HepG2 (cell line): ENCODE data around the gene CHKB. TPM values are rescaled to one million over a fixed set of nuclear protein-coding genes. Genes with fewer than 3 reads are reported as not detected.

Source experiments
- BCL3 ChIP-seq: sonication (generic); formaldehyde crosslinking; IDR thresholded peaks from 2 replicates; pipeline ENCODE4 v1.5.1; 2020; ENCODE audit warnings: mild to moderate bottlenecking, missing genetic modification reagents, moderate library complexity
- DMAP1 ChIP-seq: IDR thresholded peaks from 2 replicates; pipeline ENCODE4 v1.6.1; 2016
- DMTF1 ChIP-seq: sonication (generic); formaldehyde crosslinking; IDR thresholded peaks from 2 replicates; pipeline ENCODE4 v1.4.0; 2020; ENCODE audit warnings: mild to moderate bottlenecking, missing genetic modification reagents
- ERF ChIP-seq: IDR thresholded peaks from 2 replicates; pipeline ENCODE4 v1.6.1; 2018; ENCODE audit warnings: missing biosample characterization, missing genetic modification reagents
- FOXP1 ChIP-seq, 2 experiments: fragments of 450-650 bp in 1 of 2; IDR thresholded peaks; 2 replicates each; pipeline ENCODE4 v1.6.1; 2017 to 2018; ENCODE audit warnings: antibody characterized with exemption in 1 of 2
- NR2C2 ChIP-seq: sonication (generic); formaldehyde crosslinking; IDR thresholded peaks from 2 replicates; pipeline ENCODE4 v1.4.0; 2020; ENCODE audit warnings: missing genetic modification reagents, mild to moderate bottlenecking, moderate library complexity, borderline replicate concordance
- RAD21 ChIP-seq: fragments of 450-650 bp; formaldehyde crosslinking; IDR thresholded peaks from 2 replicates; pipeline ENCODE4 v1.5.0; 2020; ENCODE audit warnings: mild to moderate bottlenecking
- SCMH1 ChIP-seq: sonication (generic); formaldehyde crosslinking; IDR thresholded peaks from 2 replicates; pipeline ENCODE4 v1.9.0; 2021; ENCODE audit warnings: missing genetic modification reagents, mild to moderate bottlenecking, borderline replicate concordance
- THAP11 ChIP-seq: IDR thresholded peaks from 2 replicates; pipeline ENCODE4 v1.6.1; 2016; ENCODE audit warnings: missing biosample characterization, missing genetic modification reagents
- THAP8 ChIP-seq: sonication (generic); formaldehyde crosslinking; IDR thresholded peaks from 2 replicates; pipeline ENCODE4 v1.5.1; 2020; ENCODE audit warnings: missing genetic modification reagents, mild to moderate bottlenecking, borderline replicate concordance
- ZNF224 ChIP-seq: sonication (generic); formaldehyde crosslinking; IDR thresholded peaks from 2 replicates; pipeline ENCODE4 v1.5.0; 2020; ENCODE audit warnings: mild to moderate bottlenecking, missing genetic modification reagents
- ZNF264 ChIP-seq: sonication (generic); formaldehyde crosslinking; IDR thresholded peaks from 2 replicates; pipeline ENCODE4 v1.4.0; 2020; ENCODE audit warnings: missing genetic modification reagents
- ZNF333 ChIP-seq: sonication (generic); formaldehyde crosslinking; IDR thresholded peaks from 2 replicates; pipeline ENCODE4 v1.4.0; 2020; ENCODE audit warnings: mild to moderate bottlenecking, missing genetic modification reagents, borderline replicate concordance
- ZNF354B ChIP-seq: sonication (generic); formaldehyde crosslinking; IDR thresholded peaks from 2 replicates; pipeline ENCODE4 v1.8.0; 2022; ENCODE audit warnings: mild to moderate bottlenecking, missing genetic modification reagents
- ZNF547 ChIP-seq: sonication (generic); formaldehyde crosslinking; IDR thresholded peaks from 2 replicates; pipeline ENCODE4 v1.5.1; 2020; ENCODE audit warnings: mild to moderate bottlenecking, missing genetic modification reagents
- ZNF790 ChIP-seq: sonication (generic); formaldehyde crosslinking; IDR thresholded peaks from 2 replicates; pipeline ENCODE4 v1.8.0; 2022; ENCODE audit warnings: missing genetic modification reagents, mild to moderate bottlenecking, borderline replicate concordance
- ZNF83 ChIP-seq: sonication (generic); formaldehyde crosslinking; IDR thresholded peaks from 2 replicates; pipeline ENCODE4 v1.4.0; 2020; ENCODE audit warnings: missing genetic modification reagents, mild to moderate bottlenecking, borderline replicate concordance
- ZSCAN21 ChIP-seq: sonication (generic); formaldehyde crosslinking; IDR thresholded peaks from 2 replicates; pipeline ENCODE4 v1.8.0; 2022; ENCODE audit warnings: mild to moderate bottlenecking, missing genetic modification reagents, moderate library complexity, borderline replicate concordance
- polyA plus RNA-seq, 8 experiments: library from polyadenylated mRNA; depleted of rRNA in 3 of 8; stranded (reverse) in 7 of 8; unstranded in 1 of 8; fragments of >200 nt; fragmentation: Illumina TruSeq in 4 of 8; extraction: Trizol in 4 of 8; gene quantifications; 2 replicates each; pipeline versions ENCODE4 v1.2.1 to v1.2.3, GENCODE V29; 2011 to 2016; ENCODE audit warnings: low read depth in 4 of 8, missing spikeins in 1 of 8, mixed read lengths in 1 of 8; ENCODE audit not compliant: insufficient read depth in 1 of 8
- total RNA-seq, 5 experiments: library from RNA; depleted of rRNA; stranded (reverse); fragments of >200 nt; fragmentation: Illumina TruSeq; extraction: Trizol; gene quantifications; 2 replicates each; pipeline ENCODE4 v1.2.3, GENCODE V29; 2016; ENCODE audit warnings: low read depth in 1 of 5
- TF ChIP-seq, protein P1 (sequence below): IDR thresholded peaks from 2 replicates; pipeline ENCODE4 v1.6.1; 2018; ENCODE audit warnings: missing genetic modification reagents
- TF ChIP-seq, protein P2 (sequence below): sonication (generic); formaldehyde crosslinking; IDR thresholded peaks from 2 replicates; pipeline ENCODE4 v1.8.1; 2023; ENCODE audit warnings: mild to moderate bottlenecking, inconsistent platforms, moderate library complexity, missing genetic modification reagents, borderline replicate concordance

The CHKB gene
- total and polyA plus RNA-seq, 2 of the 13 experiments (the other 11 are each of a cell fraction or from before 2014, with no cell fraction given): 24.5 to 42.7 TPM

DNA sequence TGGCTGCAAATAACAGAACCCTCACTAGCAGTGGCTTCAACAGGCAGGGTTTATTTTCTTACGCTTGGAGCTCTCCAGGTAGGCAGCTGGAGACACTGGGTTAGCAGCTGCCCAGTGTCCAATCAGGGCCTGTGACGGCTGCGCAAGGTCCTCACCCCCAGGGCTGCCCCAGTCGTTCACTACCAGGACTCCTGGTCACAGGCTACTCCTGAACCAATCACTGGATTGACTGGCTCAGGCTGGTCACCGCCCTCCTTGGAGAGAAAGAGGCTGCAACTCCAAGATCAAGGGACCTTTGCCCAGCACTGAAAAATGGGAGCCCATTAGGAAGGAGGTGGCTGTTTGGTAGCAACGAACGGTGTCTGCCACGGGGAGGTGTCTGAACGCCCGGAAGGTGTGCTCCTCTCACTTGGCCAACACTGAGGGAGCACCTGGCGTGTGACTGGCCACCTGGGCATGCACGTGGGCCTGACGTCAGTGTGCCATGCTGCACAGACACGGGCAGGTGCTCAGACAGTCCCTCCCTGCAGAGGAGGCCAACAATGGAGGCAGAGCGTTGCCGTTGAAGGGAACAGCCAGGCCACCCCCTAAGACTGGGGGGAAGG is 40.2 kb upstream of the CHKB start (continued):
- TF ChIP-seq, protein P1, sequence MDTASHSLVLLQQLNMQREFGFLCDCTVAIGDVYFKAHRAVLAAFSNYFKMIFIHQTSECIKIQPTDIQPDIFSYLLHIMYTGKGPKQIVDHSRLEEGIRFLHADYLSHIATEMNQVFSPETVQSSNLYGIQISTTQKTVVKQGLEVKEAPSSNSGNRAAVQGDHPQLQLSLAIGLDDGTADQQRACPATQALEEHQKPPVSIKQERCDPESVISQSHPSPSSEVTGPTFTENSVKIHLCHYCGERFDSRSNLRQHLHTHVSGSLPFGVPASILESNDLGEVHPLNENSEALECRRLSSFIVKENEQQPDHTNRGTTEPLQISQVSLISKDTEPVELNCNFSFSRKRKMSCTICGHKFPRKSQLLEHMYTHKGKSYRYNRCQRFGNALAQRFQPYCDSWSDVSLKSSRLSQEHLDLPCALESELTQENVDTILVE (CRISPR knock-in tag): no peak
- TF ChIP-seq ZNF83 (no peak), ZNF547 (CRISPR knock-in tag) (no peak), ZNF264 (CRISPR knock-in tag) (no peak), RAD21 (CRISPR knock-in tag) (peak; percentile 55), SCMH1 (CRISPR knock-in tag) (no peak), DMAP1 (peak; percentile 42; the same call in 1 of the 2 replicates), DMTF1 (no peak), FOXP1 (IDR thresholded peaks at IDR 0.05) (no peak), FOXP1 (CRISPR knock-in tag; IDR thresholded peaks at IDR 0.05) (no peak), ERF (CRISPR knock-in tag) (no peak), THAP11 (CRISPR knock-in tag) (no peak; the same call in 1 of the 2 replicates), ZSCAN21 (CRISPR knock-in tag) (0 out of 2 replicates have a peak, but pooled peaks have one; percentile 58), ZNF333 (CRISPR knock-in tag) (0 out of 2 replicates have a peak, but pooled peaks have one; percentile 38), ZNF790 (CRISPR knock-in tag) (no peak), ZNF354B (CRISPR knock-in tag) (no peak), NR2C2 (no peak; the same call in 1 of the 2 replicates), ZNF224 (CRISPR knock-in tag) (no peak), BCL3 (CRISPR knock-in tag) (no peak), THAP8 (CRISPR knock-in tag) (no peak)
- TF ChIP-seq, protein P2, sequence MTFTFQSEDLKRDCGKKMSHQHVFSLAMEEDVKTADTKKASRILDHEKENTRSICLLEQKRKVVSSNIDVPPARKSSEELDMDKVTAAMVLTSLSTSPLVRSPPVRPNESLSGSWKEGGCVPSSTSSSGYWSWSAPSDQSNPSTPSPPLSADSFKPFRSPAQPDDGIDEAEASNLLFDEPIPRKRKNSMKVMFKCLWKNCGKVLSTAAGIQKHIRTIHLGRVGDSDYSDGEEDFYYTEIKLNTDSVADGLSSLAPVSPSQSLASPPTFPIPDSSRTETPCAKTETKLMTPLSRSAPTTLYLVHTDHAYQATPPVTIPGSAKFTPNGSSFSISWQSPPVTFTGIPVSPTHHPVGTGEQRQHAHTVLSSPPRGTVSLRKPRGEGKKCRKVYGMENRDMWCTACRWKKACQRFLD (CRISPR knock-in tag): no peak
